ENCODE data around the gene FHDC1. TPM values are rescaled to one million over a fixed set of nuclear protein-coding genes. Genes with fewer than 3 reads are reported as not detected.

Gene FHDC1
- total RNA-seq, 4 donors from 2014 or later = 4.5 to 12.8 (median 8.5) TPM

DNA sequence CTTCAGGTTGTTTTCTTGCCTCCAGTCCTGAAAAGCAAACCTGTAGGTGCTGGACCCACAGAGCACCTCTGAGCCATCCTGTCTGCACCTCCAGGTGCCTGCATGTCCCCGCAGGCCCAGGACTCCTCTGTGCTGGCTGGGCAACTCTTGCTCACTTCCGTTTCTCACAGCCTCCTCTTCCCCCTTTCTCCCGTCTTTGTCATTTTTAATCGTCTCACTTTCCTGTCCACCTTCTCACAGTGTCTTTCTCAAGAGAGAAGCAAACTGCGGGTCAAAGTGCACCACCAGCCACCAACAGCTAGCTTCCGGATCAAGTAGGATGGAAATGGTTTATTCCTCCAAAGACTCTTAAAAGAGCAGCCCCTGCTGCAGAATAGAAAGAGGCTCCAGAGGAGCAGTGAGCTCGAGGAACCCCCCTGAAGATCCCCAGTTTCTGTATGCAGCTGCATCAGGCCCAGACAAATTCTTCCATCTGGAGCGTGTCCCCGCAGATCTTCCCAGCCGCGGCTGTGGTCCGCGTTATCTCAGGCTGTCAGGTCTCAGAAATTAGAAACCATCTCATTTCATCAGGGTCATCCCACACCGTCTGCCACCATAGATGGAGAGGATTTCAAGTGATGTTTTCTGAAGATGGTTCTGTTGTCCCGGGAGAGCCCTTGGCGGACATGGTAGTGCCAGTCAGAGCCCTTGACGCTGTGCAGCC, 87.7 kb downstream of the FHDC1 start:
- TF ChIP-seq CTCF (IDR thresholded peaks at IDR 0.05) = no peak
- no peak for TF ChIP-seq POLR2A (IDR thresholded peaks at IDR 0.05)
- whole genome bisulfite sequencing, 2 donors = 42 to 48% methylated on average over 16 to 17 of the region's 17 CpGs
- Histone ChIP-seq H3K4me1 (peaks cover 0 to 28% (median 11%) of the 10 kb centered on the region in 3 donors), H3K27me3 (no peaks in the 10 kb centered on the region), H3K9me3 (peaks cover 0 to 9% (median 5%) of the 10 kb centered on the region in 3 donors), H3K4me3 (no peak overlapping the region), H3K36me3 (no peaks in the 10 kb centered on the region), H3K27ac (peak overlapping the region in 3 of 4 donors; percentile 2 to 46 (median 42))
- no peak for DNase-seq
- intact Hi-C loops (cut with DNase I) = no loop called here

DNA sequence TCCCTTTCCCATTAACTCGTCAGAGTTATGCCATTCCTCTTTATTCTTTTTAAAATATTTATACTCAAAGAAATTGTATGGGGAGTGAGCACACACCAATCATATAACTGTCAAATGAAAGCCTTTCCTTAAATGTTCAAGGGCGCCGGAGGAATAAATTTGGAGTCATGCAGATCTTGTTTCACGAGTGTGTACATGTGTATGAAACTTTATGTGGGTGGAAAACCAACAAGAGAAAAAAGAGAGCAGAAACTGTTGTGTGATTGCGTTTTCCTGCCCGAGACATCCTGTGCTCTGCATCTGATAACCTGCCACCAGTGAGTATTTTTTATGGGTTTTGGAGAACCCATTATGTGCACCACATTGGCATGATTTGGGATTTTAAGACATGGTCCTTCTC, 88.3 kb downstream of the FHDC1 start:
- peaks cover 0 to 28% (median 11%) of the 10 kb centered on the region in 3 donors for H3K4me1 ChIP-seq
- intact Hi-C loops (cut with DNase I) = no loop called here
- no peak overlapping the region for H3K4me3 ChIP-seq
- no peaks in the 10 kb centered on the region for H3K36me3 ChIP-seq
- no peak overlapping the region for H3K27ac ChIP-seq
- H3K27me3 ChIP-seq = no peaks in the 10 kb centered on the region
- peaks cover 0 to 15% (median 11%) of the 10 kb centered on the region in 3 donors for H3K9me3 ChIP-seq
- DNase-seq = no peak
- no peak for TF ChIP-seq CTCF (IDR thresholded peaks at IDR 0.05)
- TF ChIP-seq POLR2A (IDR thresholded peaks at IDR 0.05) = no peak
- 45 to 63% methylated on average over 6 of the region's 6 CpGs for WGBS, 2 donors

- H3K27ac ChIP-seq = no peak overlapping the region
- H3K9me3 ChIP-seq = peaks cover 0 to 18% (median 13%) of the 10 kb centered on the region in 3 donors
- peaks cover 0 to 28% (median 11%) of the 10 kb centered on the region in 3 donors for H3K4me1 ChIP-seq
- no peaks in the 10 kb centered on the region for H3K36me3 ChIP-seq
- no peak overlapping the region for H3K4me3 ChIP-seq
- intact Hi-C loops (cut with DNase I) = no loop called here
- whole genome bisulfite sequencing, 2 donors = 33 to 58% methylated on average over 1 of the region's 1 CpG
- H3K27me3 ChIP-seq = no peaks in the 10 kb centered on the region
- TF ChIP-seq CTCF (IDR thresholded peaks at IDR 0.05) = no peak
- TF ChIP-seq POLR2A (IDR thresholded peaks at IDR 0.05) = no peak
- DNase-seq = no peak
Observed at GRCh38 chr4:153025406-153025805, 89.3 kb downstream of the FHDC1 start.

DNA sequence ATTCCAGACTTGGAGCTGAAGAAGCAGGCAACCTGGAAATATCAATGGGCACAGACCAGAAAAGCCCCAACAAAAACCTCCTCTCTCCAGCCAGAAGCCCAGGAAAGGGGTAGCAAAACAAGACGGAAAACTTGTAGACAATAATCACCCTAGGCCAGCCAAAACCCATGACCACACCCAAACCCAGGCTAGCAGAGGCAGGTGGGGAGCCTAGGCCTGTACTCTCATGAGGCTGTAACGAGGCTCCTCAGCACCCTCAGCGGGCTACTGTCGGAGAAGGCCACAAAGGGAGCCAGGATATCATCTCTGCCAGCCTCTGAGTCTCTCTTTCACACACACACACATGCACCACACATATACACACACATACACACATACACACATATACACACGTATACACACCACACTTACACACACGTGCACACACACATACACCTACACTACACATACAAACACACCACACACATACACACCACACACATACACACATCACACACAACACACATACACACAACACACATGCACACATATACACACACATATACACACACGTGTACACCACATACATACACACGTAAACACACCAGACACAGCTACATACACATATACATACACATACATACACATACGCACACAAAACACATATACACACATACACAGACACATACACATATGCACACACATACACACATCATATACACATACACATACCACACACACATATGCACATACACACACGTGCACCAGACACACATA, 90.6 kb downstream of the FHDC1 start:
- Histone ChIP-seq H3K4me1 (peaks cover 0 to 28% (median 11%) of the 10 kb centered on the region in 3 donors), H3K9me3 (peaks cover 0 to 18% (median 13%) of the 10 kb centered on the region in 3 donors), H3K27me3 (no peaks in the 10 kb centered on the region), H3K27ac (no peak overlapping the region), H3K4me3 (no peak overlapping the region), H3K36me3 (no peaks in the 10 kb centered on the region)
- TF ChIP-seq CTCF (IDR thresholded peaks at IDR 0.05) (no peak), POLR2A (IDR thresholded peaks at IDR 0.05) (no peak)
- intact Hi-C loops (cut with DNase I) = no loop called here
- WGBS, 2 donors = 78 to 85% methylated on average over 10 of the region's 10 CpGs
- DNase-seq = no peak

DNA sequence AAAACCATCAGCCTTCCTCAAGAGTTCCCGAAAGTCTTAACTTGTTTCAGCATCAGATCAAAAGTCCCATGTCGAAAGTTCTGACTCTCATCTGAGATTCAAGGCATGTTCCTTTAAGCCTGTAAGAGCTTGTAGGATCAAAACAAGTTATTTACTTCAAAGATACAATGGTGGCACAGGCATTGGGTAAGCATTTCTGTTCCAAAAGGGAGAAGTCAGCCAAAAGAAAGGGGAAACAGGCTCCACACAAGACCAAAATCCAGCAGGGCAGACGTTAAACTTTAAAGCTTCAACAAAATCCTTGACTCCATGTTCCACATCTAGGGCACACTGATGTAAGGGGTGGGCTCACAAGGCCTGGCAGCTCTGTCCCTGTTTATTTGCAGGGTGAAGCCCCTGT, 91.7 kb downstream of the FHDC1 start:
- Histone ChIP-seq H3K27ac (no peak overlapping the region), H3K4me1 (peaks cover 0 to 17% (median 11%) of the 10 kb centered on the region in 3 donors)
- 90 to 92% methylated on average over 3 of the region's 3 CpGs for WGBS, 2 donors

More for the DNA sequence above, 91.7 kb downstream of the FHDC1 start:
- no peak overlapping the region for H3K4me3 ChIP-seq
- no peaks in the 10 kb centered on the region for H3K27me3 ChIP-seq
- TF ChIP-seq CTCF (IDR thresholded peaks at IDR 0.05) = no peak
- no peak for TF ChIP-seq POLR2A (IDR thresholded peaks at IDR 0.05)
- intact Hi-C loops (cut with DNase I) = no loop called here
- no peaks in the 10 kb centered on the region for H3K36me3 ChIP-seq
- peaks cover 0 to 18% (median 13%) of the 10 kb centered on the region in 3 donors for H3K9me3 ChIP-seq
- no peak for DNase-seq

Data from esophagus squamous epithelium (tissue), 5 donors.